HG03039 (cell line): ENCODE results near the gene LSG1.

Experiments
- ATAC-seq: cut with Tn5 transposase; IDR thresholded peaks from one replicate; pipeline ENCODE4 v1.9.1; 2021; ENCODE audit warnings: mild to moderate bottlenecking, moderate library complexity; ENCODE audit not compliant: unreplicated experiment

LSG1 gene

GRCh38 chr3:194671900-194672808 lies at the start of gene LSG1:
TSS of gene LSG1 (minus strand) at chr3:194672191. CDS start at chr3:194672162, 29 bp downstream.
- peak; percentile 81 for ATAC-seq

- ATAC-seq: no peak
Measured at GRCh38 chr3:194720048-194720447, 48.1 kb upstream of the LSG1 start.

GRCh38 chr3:194718079-194718478 lies 46.1 kb upstream of the LSG1 start:
- ATAC-seq: no peak

GRCh38 chr3:194715022-194715800 lies 43.2 kb upstream of the LSG1 start:
- ATAC-seq: no peak

GRCh38 chr3:194714564-194714963 lies 42.6 kb upstream of the LSG1 start:
- ATAC-seq: no peak

GRCh38 chr3:194714137-194714455 lies 42.1 kb upstream of the LSG1 start:
- no peak for ATAC-seq

GRCh38 chr3:194713299-194714136 lies 41.5 kb upstream of the LSG1 start:
- ATAC-seq: no peak

GRCh38 chr3:194711913-194712312 lies 39.9 kb upstream of the LSG1 start:
- ATAC-seq: no peak

- ATAC-seq: no peak
Measured at GRCh38 chr3:194711286-194711685, 39.3 kb upstream of the LSG1 start.

GRCh38 chr3:194707147-194707540 lies 35.2 kb upstream of the LSG1 start:
- ATAC-seq: no peak

- ATAC-seq: no peak
Measured at GRCh38 chr3:194705761-194706160, 33.8 kb upstream of the LSG1 start.

- ATAC-seq: no peak
Measured at GRCh38 chr3:194705227-194705626, 33.2 kb upstream of the LSG1 start.

- ATAC-seq: no peak
Measured at GRCh38 chr3:194702545-194702944, 30.6 kb upstream of the LSG1 start.

- no peak for ATAC-seq
Measured at GRCh38 chr3:194696702-194697101, 24.7 kb upstream of the LSG1 start.

GRCh38 chr3:194691481-194692283 lies 19.7 kb upstream of the LSG1 start:
- ATAC-seq: peak; percentile 54

GRCh38 chr3:194690501-194691372 lies 18.7 kb upstream of the LSG1 start:
- ATAC-seq: no peak

GRCh38 chr3:194689493-194689944 lies 17.5 kb upstream of the LSG1 start:
- ATAC-seq: no peak

- ATAC-seq: no peak
Measured at GRCh38 chr3:194688946-194689345, 17.0 kb upstream of the LSG1 start.

GRCh38 chr3:194688200-194688740 lies 16.3 kb upstream of the LSG1 start:
- no peak for ATAC-seq
